Activated naive CD8-positive, alpha-beta T cell treated with anti-CD3 and anti-CD28 coated beads, Interleukin-2, amount 50 U/mL, for 16 hours (primary cell): Measurements from ENCODE around the gene TMEM95.

Experiments used
- DNase-seq: peaks from one replicate; pipeline ENCODE4 v3.0.0-alpha.2; 2020; ENCODE audit warnings: low read depth, low spot score

TMEM95 gene

DNA sequence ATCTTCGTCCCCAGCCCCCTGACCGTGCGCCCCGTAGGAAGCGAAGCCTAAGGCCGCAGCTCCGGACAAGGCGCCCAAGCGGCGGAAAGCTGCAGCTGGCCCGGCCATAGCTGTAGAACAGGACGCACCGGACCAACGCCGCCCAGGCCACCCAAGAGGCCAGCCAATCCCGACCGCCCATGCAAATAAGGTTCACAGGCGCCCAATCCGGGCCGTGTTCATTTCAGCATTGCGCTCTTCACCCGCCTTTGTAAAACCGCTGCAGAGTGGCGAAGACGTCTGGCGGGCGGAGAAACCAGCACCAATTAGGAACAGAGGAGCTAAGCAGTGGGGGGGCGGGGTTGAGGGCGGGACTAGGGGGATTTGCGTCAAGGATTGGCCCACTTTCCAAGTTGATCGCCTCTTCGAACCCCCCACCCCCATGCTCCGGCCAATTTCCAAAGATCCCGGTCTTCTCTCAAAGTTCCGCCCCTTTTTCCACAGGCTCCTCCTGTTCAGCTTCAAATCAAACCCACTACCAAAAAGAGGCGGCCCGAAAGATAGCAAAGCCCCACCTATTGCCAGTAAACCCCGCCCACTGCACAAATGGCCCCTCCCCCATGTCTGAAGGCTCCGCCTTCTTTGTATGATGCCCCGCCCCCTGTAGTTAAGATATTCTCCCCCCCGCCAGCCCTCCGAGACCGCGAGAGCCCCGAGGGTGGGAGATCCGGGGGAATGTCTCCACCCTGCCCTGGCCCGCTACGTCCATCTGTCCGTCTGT is 49.2 kb downstream of the TMEM95 start, which contains the start of gene TMEM256:
Gene TMEM256, minus strand, starts transcription at position 121 of the 760 bp plus-strand sequence. Its CDS starts 13 bp downstream, at position 108.
- peak; percentile 91 for DNase-seq

DNA sequence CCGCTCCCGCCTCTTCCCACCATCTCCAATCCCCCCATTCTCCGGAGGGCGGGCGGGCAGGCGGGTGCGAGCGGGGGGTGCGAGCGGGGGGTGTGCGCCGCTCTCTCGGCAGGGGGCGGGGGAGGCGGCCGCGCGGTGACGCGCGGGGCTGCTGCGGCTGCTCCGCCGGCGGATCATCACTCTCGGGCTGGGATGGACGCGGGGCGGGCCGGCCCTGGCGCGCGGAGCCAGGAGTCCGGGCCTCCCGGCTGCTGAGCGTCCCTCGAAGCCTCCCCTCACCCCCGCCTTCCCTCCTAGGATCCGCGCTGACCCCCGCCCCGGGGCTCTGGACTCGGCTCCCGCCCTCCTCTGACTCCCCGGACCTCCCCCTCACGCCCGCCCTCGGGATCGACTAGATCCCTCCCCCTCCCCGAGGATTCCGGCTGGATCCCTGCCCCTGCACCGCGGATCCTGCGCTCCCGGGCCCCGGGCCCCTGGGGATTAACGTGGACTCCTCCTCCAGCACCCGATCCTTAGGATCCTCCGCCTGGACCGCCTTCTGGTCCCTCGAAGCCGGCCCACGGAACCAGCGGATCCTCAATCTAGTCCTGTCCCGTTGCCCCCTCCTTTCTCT is 49.9 kb downstream of the TMEM95 start:
- peak; percentile 53 for DNase-seq

DNA sequence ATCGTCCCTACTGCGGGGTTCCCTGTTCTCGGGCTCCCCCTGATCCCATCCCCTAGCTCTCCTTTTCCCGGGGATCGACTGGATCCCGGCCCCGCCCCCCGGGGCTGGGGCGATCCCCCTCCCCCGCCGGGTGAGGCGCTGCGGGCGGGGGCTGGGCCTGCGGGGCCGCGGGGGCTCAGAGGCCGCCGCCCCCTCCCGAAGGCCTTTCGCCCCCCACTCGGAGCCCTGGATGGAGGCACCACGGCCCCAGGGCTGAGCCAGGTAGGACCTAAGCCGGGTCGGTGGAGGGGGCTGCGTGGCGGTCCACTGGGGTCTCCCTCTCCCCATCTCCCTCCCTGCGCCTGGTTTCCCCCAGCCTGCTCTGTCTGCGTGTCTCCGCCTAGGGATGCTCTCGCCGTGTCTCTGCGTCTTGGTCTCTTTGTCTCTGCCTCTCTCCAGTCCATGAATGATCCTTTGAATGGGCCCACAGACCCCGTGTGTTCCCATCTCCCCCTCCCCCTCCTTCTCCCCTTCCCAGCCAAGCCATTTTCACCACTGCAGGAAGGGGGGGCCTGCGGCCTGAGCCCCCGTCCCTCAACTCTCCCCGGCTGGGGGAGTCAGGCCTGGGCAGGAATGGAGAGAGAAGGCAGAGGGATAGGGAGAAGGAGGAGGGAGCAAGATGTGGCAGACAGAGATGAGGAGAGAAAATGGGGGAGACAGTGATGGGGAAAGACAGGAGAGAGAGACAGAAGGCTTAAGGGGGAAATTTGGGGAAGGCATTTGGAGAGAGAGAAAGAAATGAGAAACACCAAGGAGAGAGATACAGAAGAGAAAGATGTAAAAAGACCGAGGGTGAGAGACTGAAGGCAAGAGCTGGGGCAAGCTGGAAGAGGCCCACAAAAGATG is 50.6 kb downstream of the TMEM95 start:
- no peak for DNase-seq

DNA sequence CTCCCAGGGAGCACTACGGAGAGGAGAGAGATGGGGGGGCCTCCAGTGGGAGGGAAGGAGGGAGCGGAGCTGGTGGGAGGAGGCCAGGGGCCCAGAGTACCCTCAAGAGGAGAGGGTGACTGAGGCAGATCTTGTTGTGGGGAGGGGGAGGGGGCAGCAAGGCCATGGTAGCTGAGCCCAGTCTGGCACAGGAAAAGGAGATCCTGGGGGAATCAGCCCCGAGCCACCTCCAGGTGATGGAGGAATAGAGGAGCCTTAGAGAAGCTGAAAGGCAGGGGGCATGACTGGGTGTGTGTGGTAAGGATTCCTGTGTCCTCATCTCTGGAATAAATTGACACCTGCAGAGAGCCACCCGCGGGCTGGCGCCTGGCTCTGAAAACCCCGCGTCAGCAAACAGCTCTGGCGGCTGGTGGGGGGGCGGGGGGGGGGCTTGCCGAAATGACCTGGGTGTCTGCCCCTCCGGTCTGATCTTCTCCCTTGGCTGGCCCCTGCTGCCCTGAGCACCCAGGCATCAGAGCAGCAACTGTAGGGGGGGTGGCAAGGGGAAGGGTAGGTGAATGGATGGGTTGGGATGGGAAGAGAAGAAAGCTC is 51.4 kb downstream of the TMEM95 start:
- DNase-seq: no peak
